MCF 10A (cell line): ENCODE results near the gene SH3TC1. TPM values are rescaled to one million over a fixed set of nuclear protein-coding genes. Genes with fewer than 3 reads are reported as not detected.

Experiments
- BruUV-seq: library from RNA; stranded (reverse); fragments of 400-500 nt; replicated peaks from 2 replicates; lab custom pipeline; 2021; lab: Mats Ljungman, UMichigan
- CTCF ChIA-PET: fragments of 300-600 bp; sonication (Branson Sonifier 250); formaldehyde crosslinking; extraction: SDS; loops from one replicate; lab custom pipeline; 2021; ENCODE audit warnings: antibody characterized with exemption, inconsistent platforms; lab: Yijun Ruan, JAX
- POLR2A ChIA-PET: fragments of 300-600, 350-650 bp; sonication (Branson Sonifier 250); formaldehyde crosslinking; extraction: SDS; loops from one replicate; lab custom pipeline; 2020; ENCODE audit warnings: antibody characterized with exemption, inconsistent platforms; lab: Yijun Ruan, JAX
- DNase-seq: peaks from one replicate; pipeline ENCODE4 v3.0.0-alpha.2; 2018; ENCODE audit not compliant: unreplicated experiment
- H3K27ac Mint-ChIP-seq: one replicate; pipeline ENCODE4 v1.8.0; 2022; ENCODE audit warnings: mild to moderate bottlenecking, low read depth, mixed read lengths; ENCODE audit not compliant: unreplicated experiment
- H3K27me3 Mint-ChIP-seq: one replicate; pipeline ENCODE4 v1.8.0; 2022; ENCODE audit warnings: mixed read lengths; ENCODE audit not compliant: insufficient read depth, unreplicated experiment
- H3K36me3 Mint-ChIP-seq: one replicate; pipeline ENCODE4 v1.8.0; 2022; ENCODE audit warnings: mild to moderate bottlenecking, moderate library complexity, mixed read lengths; ENCODE audit not compliant: insufficient read depth, unreplicated experiment
- H3K4me1 Mint-ChIP-seq: one replicate; pipeline ENCODE4 v1.8.0; 2022; ENCODE audit warnings: mixed read lengths; ENCODE audit not compliant: insufficient read depth, unreplicated experiment
- H3K4me3 Mint-ChIP-seq: one replicate; pipeline ENCODE4 v1.8.0; 2022; ENCODE audit warnings: mild to moderate bottlenecking, moderate library complexity, mixed read lengths; ENCODE audit not compliant: unreplicated experiment
- H3K9me3 Mint-ChIP-seq: one replicate; pipeline ENCODE4 v1.8.0; 2022; ENCODE audit warnings: mixed read lengths; ENCODE audit not compliant: unreplicated experiment
- intact Hi-C: fragments of 100-400 bp; cut with micrococcal nuclease; formaldehyde crosslinking; loops from 2 replicates; pipeline ENCODE4 v1.14.1; 2022
- total RNA-seq: library from RNA; stranded (reverse); gene quantifications from 2 replicates; pipeline ENCODE4 v1.2.3, GENCODE V29; 2022
- TF ChIP-seq, protein P1 (sequence below): fragments of 200-600 bp; IDR thresholded peaks from one replicate; pipeline ENCODE4 v1.8.0; 2022; ENCODE audit warnings: antibody characterized with exemption, mild to moderate bottlenecking; ENCODE audit not compliant: unreplicated experiment

The SH3TC1 gene
- total RNA-seq, 1 experiment from 2014 or later, result 28.8 TPM

DNA sequence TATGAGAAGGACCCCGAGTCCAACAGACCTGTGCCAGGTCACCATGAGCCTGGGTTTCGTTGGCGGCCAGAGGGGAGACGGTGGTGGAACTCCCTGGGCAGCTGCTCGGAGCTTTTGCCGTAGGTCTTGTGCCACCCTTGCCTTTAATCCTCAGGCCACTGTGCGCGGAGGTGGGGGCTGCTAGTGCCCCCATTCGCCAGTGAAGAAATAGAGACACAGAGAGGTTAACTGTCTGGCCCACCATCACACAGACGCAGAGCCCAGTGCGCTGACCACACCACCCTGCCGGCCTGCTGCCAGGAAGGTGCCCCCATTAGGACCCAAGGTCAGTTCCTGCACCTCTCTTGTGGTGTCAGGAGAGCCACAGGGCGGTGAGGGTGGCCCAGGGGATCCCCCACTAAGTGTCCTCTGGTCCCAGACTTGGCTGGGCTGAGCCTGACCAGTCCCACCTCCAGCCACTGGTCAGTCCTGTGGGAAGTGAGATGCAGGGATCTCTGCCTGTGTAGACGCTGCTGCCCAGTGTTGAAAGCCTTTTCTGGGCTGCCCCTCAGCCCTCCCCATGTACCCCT is 42.2 kb downstream of the SH3TC1 start:
- Mint-ChIP-seq H3K4me1 (no peaks in the 10 kb centered on the region), H3K4me3 (no peak overlapping the region), H3K27me3 (no peaks in the 10 kb centered on the region), H3K36me3 (peaks cover 9% of the 10 kb centered on the region), H3K9me3 (no peaks in the 10 kb centered on the region), H3K27ac (no peak overlapping the region)
- intact Hi-C loops, result no loop called here
- ChIA-PET CTCF (interaction anchor here (0.6 to 2.5 kb wide), 20 partner anchors 9 to 301 kb away, joined by 3 to 41 read pairs (median 7); no protein-coding TSS in a partner anchor), POLR2A (no interaction called here)
- BruUV-seq, result no TSS peak
- no peak for DNase-seq
- TF ChIP-seq, protein P1, sequence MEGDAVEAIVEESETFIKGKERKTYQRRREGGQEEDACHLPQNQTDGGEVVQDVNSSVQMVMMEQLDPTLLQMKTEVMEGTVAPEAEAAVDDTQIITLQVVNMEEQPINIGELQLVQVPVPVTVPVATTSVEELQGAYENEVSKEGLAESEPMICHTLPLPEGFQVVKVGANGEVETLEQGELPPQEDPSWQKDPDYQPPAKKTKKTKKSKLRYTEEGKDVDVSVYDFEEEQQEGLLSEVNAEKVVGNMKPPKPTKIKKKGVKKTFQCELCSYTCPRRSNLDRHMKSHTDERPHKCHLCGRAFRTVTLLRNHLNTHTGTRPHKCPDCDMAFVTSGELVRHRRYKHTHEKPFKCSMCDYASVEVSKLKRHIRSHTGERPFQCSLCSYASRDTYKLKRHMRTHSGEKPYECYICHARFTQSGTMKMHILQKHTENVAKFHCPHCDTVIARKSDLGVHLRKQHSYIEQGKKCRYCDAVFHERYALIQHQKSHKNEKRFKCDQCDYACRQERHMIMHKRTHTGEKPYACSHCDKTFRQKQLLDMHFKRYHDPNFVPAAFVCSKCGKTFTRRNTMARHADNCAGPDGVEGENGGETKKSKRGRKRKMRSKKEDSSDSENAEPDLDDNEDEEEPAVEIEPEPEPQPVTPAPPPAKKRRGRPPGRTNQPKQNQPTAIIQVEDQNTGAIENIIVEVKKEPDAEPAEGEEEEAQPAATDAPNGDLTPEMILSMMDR, result no peak

DNA sequence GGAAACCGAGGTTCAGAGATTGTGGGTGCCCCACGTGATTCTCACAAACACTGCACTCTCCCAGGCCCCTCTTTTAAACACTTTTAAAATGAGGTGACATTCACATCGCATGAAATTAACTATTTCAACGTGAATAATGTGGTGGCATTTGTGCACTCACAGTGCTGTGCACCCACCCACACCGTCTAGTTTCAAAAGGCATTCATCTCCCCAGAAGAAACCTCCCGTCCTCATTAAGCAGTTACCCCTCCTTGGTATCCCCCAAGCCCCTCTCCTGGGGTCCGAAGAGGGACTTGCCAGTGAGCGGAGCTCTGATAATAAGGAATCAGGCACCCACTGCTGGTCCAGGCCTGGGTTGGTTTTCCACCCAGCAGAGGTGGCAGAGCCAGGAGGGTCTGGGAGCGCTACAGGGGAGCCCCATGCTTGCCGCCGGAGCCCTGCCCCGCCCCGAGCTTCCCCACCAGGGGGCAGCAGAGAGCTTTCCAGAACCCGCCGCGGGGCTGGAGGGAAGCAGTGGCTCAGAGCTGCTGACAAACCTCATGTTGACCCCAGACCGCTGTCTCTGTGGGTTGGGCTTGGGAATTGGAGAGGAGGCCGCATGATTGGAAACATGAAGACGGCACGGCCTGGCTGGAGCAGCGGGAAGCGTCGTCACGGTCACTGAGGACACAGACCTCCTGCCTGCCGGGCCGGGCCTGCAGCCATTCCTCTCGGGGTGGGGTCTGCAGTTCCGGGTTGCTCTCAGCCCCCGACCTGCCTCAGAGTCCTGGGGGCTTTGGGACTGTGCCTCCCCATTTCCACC is 43.0 kb downstream of the SH3TC1 start:
- Mint-ChIP-seq H3K9me3 (no peaks in the 10 kb centered on the region), H3K27ac (no peak overlapping the region), H3K36me3 (peaks cover 9% of the 10 kb centered on the region), H3K4me3 (no peak overlapping the region), H3K27me3 (no peaks in the 10 kb centered on the region), H3K4me1 (no peaks in the 10 kb centered on the region)
- ChIA-PET CTCF (interaction anchor here (0.5 to 2.5 kb wide), 28 partner anchors 10 to 675 kb away, joined by 3 to 41 read pairs (median 6); no protein-coding TSS in a partner anchor), POLR2A (no interaction called here)
- DNase-seq, result peak; percentile 72
- TF ChIP-seq, protein P1, result peak; percentile 96
- no TSS peak for BruUV-seq
- intact Hi-C loops, result loop anchor here (1.0 to 2.0 kb wide), 2 partner anchors 65 to 161 kb away; no protein-coding TSS in a partner anchor

DNA sequence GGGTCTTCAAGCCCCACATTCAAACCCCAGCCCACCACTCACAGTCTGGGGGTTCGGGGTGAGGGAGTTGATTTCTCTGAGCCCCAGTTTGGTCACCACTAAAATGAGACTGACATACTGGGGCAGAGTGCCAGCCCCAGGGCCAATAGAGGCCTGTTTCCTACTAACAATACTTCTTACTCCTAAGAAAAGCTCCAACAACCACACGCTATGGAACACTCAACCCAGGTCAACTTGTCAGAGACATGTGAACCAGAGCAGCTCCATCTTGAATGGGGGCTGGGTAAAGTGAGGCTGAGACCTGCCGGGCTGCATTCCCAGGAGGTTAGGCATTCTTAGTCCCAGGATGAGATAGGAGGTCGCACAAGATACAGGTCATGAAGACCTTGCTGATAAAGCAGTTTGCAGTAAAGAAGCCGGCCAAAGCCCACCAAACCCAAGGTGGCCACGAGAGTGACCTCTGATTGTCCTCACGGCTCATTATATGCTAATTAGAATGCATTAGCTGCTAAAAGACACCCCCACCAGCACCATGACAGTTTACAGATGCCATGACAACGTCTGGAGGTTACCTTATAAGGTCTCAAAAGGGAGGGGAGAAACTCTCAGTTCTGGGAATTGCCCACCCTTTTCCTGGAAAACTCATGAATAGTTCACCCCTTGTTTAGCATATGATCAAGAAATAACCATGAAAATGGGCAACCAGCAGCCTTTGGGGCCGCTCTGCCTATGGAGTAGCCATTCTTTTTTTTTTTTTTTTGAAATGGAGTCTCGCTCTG is 43.9 kb downstream of the SH3TC1 start:
- DNase-seq, result no peak
- intact Hi-C loops, result loop anchor here (1.0 to 2.0 kb wide), 2 partner anchors 66 to 160 kb away; no protein-coding TSS in a partner anchor
- CTCF ChIA-PET, result interaction anchor here (0.5 to 2.5 kb wide), 24 partner anchors 11 to 675 kb away, joined by 3 to 41 read pairs (median 4); no protein-coding TSS in a partner anchor
- no peaks in the 10 kb centered on the region for H3K9me3 Mint-ChIP-seq
- H3K4me1 Mint-ChIP-seq, result no peaks in the 10 kb centered on the region
- no peak overlapping the region for H3K4me3 Mint-ChIP-seq
- peaks cover 3% of the 10 kb centered on the region for H3K36me3 Mint-ChIP-seq
- TF ChIP-seq, protein P1, result no peak
- no TSS peak for BruUV-seq
- H3K27ac Mint-ChIP-seq, result no peak overlapping the region
- no peaks in the 10 kb centered on the region for H3K27me3 Mint-ChIP-seq
- POLR2A ChIA-PET, result no interaction called here
